Heart left ventricle (tissue), 16 donors: ENCODE measurements around the gene HLA-DPB1. TPM values are rescaled to one million over a fixed set of nuclear protein-coding genes. Genes with fewer than 3 reads are reported as not detected.

Source experiments
- ATAC-seq, 4 donors: fragments of 200-7000 bp; cut with Tn5 transposase; one replicate each; pipeline ENCODE4 v1.9.1; 2020 to 2022; ENCODE audit warnings: moderate library complexity in 4 of 4, mild to moderate bottlenecking in 3 of 4, moderate number of reproducible peaks in 1 of 4
- DNase-seq, 5 donors: peaks; one replicate each; pipeline ENCODE4 v3.0.0-alpha.2; 2020
- H3K27ac ChIP-seq, 12 donors: fragments of 200-600 bp; sonication (generic) in 4 of 12; one replicate each; pipeline versions ENCODE4 v1.5.0 to v1.8.0; 2016 to 2022; ENCODE audit warnings: mild to moderate bottlenecking in 2 of 12
- H3K27me3 ChIP-seq, 9 donors: fragments of 200-600 bp; sonication (generic) in 2 of 9; one replicate each; pipeline versions ENCODE4 v1.5.1 to v1.8.0; 2016 to 2022; ENCODE audit warnings: mild to moderate bottlenecking in 3 of 9
- H3K36me3 ChIP-seq, 9 donors: fragments of 200-600 bp; sonication (generic) in 2 of 9; one replicate each; pipeline versions ENCODE4 v1.5.0 to v1.8.0; 2018 to 2022; ENCODE audit warnings: mild to moderate bottlenecking in 2 of 9
- H3K4me1 ChIP-seq, 12 donors: fragments of 200-600 bp; sonication (generic) in 4 of 12; one replicate each; pipeline versions ENCODE4 v1.5.0 to v1.8.0; 2016 to 2022; ENCODE audit warnings: mild to moderate bottlenecking in 3 of 12
- H3K4me3 ChIP-seq, 12 donors: fragments of 200-600 bp; sonication (generic) in 4 of 12; one replicate each; pipeline versions ENCODE4 v1.5.0 to v1.8.0; 2017 to 2022; ENCODE audit warnings: mild to moderate bottlenecking in 9 of 12, moderate library complexity in 4 of 12
- H3K9me3 ChIP-seq, 12 donors: fragments of 200-600 bp; sonication (generic) in 4 of 12; one replicate each; pipeline versions ENCODE4 v1.5.0 to v1.8.0; 2016 to 2022; ENCODE audit warnings: mild to moderate bottlenecking in 1 of 12
- CTCF ChIP-seq, 12 donors: fragments of 200-600 bp; sonication (generic) in 4 of 12; IDR thresholded peaks; one replicate each; pipeline versions ENCODE4 v1.5.0 to v1.8.0; 2018 to 2022; ENCODE audit warnings: antibody characterized with exemption in 12 of 12, mild to moderate bottlenecking in 5 of 12
- POLR2A ChIP-seq, 2 donors: fragments of 450-650 bp; IDR thresholded peaks; one replicate each; pipeline ENCODE4 v1.6.1; 2017; ENCODE audit warnings: antibody characterized with exemption in 2 of 2, mild to moderate bottlenecking in 2 of 2, moderate library complexity in 2 of 2
- whole genome bisulfite sequencing, 4 donors: extraction: QIAGEN DNeasy Blood & Tissue Kit in 2 of 4; methylation state at CpG; one replicate each; pipeline versions ENCODE4 v1.1.5 to v1.1.7; 2013 to 2018; 5-methylcytosine and 5-hydroxymethylcytosine counted together
- intact Hi-C, 10 donors: fragments of 100-400 bp; cut with DNase I; formaldehyde crosslinking; loops; one replicate each; pipeline versions ENCODE4 v1.11.1 to v1.14.2; 2022
- polyA plus RNA-seq, 2 donors: library from polyadenylated mRNA; stranded (reverse); fragments of 200-250 nt; gene quantifications; one replicate each; pipeline ENCODE4 v1.2.3, GENCODE V29; 2013
- total RNA-seq, 9 donors: library from RNA; depleted of rRNA in 2 of 9; stranded (reverse); fragments of >200 nt in 2 of 9; fragmentation: NEBNext Ultra II Directional in 3 of 9; extraction: Animal tissue kit (Norgen Biotek cat#: 25700) in 3 of 9; gene quantifications; one replicate each; pipeline versions ENCODE4 v1.1.0 to v1.2.4, GENCODE V29; 2016 to 2023
- donor health status: ischemic (EF 13 %, LVEDD 7.1; RV severe dilation, severe dysfunction).
- donor health status: healthy with polysubstance abuse.
- donor health status: DM: no; HTN: yes; CAD: no.
- donor health status: DM: no; HTN: no; CAD: no.
- donor health status: ischemic (EF 25% LVEDD 6.9; RV normal size, moderate dysfunction).
- donor health status: ischemic (EF 25% LVEDD 5.7; RV mildly dilated, moderate dysfunction).
- donor health status: healthy.
- donor health status: DM: yes; HTN: yes; CAD: no.
- donor health status: ischemic (EF 35%, LVEDD 5.7; RV mildly dilated, moderate dysfunction).
- donor health status: nonischemic (EF 11% LVEDD 7.7; RV severe dilation, severe dysfunction).
- donor health status: DM: yes; HTN: yes; CAD: no.
- donor health status: PGD.
- donor health status: ischemic (EF 29% LVEDD 5.4; RV normal size, mild dysfunction).
- donor health status: nonischemic (EF 23%, LVEDD 6.1; RV moderate dilation, normal function).

The HLA-DPB1 gene
- total and polyA plus RNA-seq, 11 donors = 16.6 to 346 (median 30.6) TPM

- H3K27ac ChIP-seq = no peak overlapping the region
- 0 to 3% (median 1%) methylated on average over 3 of the region's 3 CpGs for WGBS, 4 donors
- DNase-seq (no peak), ATAC-seq (no peak)
- intact Hi-C loops = loop anchor here in 9 of 10 donors (1.0 to 5.0 kb wide), 4 partner anchors 30 to 130 kb away; no protein-coding TSS in a partner anchor
- H3K36me3 ChIP-seq = no peaks in the 10 kb centered on the region
- H3K27me3 ChIP-seq = peaks cover 17 to 48% (median 25%) of the 10 kb centered on the region in 9 donors
- peaks cover 0 to 6% (median under 1%) of the 10 kb centered on the region in 12 donors for H3K9me3 ChIP-seq
- H3K4me3 ChIP-seq = no peak overlapping the region
- TF ChIP-seq POLR2A (IDR thresholded peaks at IDR 0.05) = no peak
- peak; percentile 77 to 96 (median 88) for TF ChIP-seq CTCF (IDR thresholded peaks at IDR 0.05)
- peaks cover 0 to 24% (median 0%) of the 10 kb centered on the region in 12 donors for H3K4me1 ChIP-seq
Measured at GRCh38 chr6:33118525-33119123, 42.8 kb downstream of the HLA-DPB1 start.

GRCh38 chr6:33120001-33120400, 44.2 kb downstream of the HLA-DPB1 start:
- Histone ChIP-seq H3K4me1 (peaks cover 0 to 14% (median 0%) of the 10 kb centered on the region in 12 donors), H3K4me3 (no peak overlapping the region), H3K27me3 (peaks cover 17 to 38% (median 25%) of the 10 kb centered on the region in 9 donors), H3K9me3 (peaks cover 0 to 14% (median 3%) of the 10 kb centered on the region in 12 donors), H3K27ac (no peak overlapping the region), H3K36me3 (no peaks in the 10 kb centered on the region)
- no peak for DNase-seq
- no peak for TF ChIP-seq POLR2A (IDR thresholded peaks at IDR 0.05)
- TF ChIP-seq CTCF (IDR thresholded peaks at IDR 0.05) = no peak
- WGBS, 4 donors = 55 to 73% (median 63%) methylated on average over 3 of the region's 3 CpGs
- no peak for ATAC-seq
- intact Hi-C loops = no loop called here

- no peak overlapping the region for H3K27ac ChIP-seq
- no peaks in the 10 kb centered on the region for H3K4me1 ChIP-seq
- WGBS, 4 donors = 83 to 87% (median 83%) methylated on average over 6 of the region's 6 CpGs
- ATAC-seq (no peak), DNase-seq (no peak)
- intact Hi-C loops = loop anchor here in 1 of 10 donors (2.0 kb wide), 1 partner anchor 122 kb away; no protein-coding TSS in a partner anchor
- no peaks in the 10 kb centered on the region for H3K36me3 ChIP-seq
- peaks cover 0 to 17% (median 3%) of the 10 kb centered on the region in 9 donors for H3K27me3 ChIP-seq
- H3K9me3 ChIP-seq = peaks cover 0 to 14% (median 3%) of the 10 kb centered on the region in 12 donors
- H3K4me3 ChIP-seq = no peak overlapping the region
- no peak for TF ChIP-seq CTCF (IDR thresholded peaks at IDR 0.05)
Measured at GRCh38 chr6:33123181-33123580, 47.4 kb downstream of the HLA-DPB1 start.

GRCh38 chr6:33123732-33124524, 48.1 kb downstream of the HLA-DPB1 start:
- TF ChIP-seq CTCF (IDR thresholded peaks at IDR 0.05) = peak in 11 of 12 donors; percentile 6 to 58 (median 41)
- no peak for TF ChIP-seq POLR2A (IDR thresholded peaks at IDR 0.05)
- ATAC-seq (no peak), DNase-seq (no peak)
- Histone ChIP-seq H3K27ac (no peak overlapping the region), H3K36me3 (no peaks in the 10 kb centered on the region), H3K9me3 (peaks cover 0 to 14% (median 3%) of the 10 kb centered on the region in 12 donors), H3K4me3 (no peak overlapping the region), H3K27me3 (peaks cover 0 to 14% (median 0%) of the 10 kb centered on the region in 9 donors), H3K4me1 (no peaks in the 10 kb centered on the region)
- intact Hi-C loops = loop anchor here in 1 of 10 donors (2.0 kb wide), 1 partner anchor 121 kb away; no protein-coding TSS in a partner anchor
- 83 to 93% (median 88%) methylated on average over 20 of the region's 20 CpGs for WGBS, 4 donors
